Measurements from ENCODE around the gene FBXO31.

DNA sequence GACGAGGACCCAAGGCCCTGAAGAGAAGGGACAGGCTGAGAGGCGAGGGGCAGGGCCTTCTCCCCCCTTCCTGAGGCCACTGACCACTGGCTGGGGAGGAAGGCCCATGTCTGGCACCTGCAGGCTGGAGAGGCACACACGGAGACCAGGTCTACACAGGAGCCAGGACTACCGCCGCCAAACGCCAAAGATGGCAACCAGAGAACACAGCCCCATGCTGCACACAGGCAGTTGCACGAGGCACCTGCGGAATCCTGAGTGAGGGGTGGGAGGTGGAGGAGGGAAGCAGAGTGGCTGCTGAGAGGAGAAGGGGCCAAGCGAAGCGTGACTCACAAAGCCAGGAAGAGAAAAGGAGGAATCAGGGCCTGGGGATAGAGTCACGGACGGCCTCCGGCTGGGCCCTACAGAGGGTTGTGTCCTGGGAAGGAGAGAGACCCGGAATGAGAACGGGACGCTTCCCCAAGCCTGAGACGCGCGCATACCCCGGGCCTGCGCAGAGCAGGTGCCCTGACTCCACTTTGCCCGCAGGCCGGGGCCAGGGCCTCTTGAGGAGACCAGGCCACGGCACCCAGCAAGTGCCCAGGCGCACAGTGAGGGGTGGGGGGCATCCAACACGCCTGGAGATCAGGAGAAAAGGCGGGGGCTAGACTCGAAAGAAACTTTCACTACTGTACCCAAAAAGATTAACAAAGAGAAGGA, 37.7 kb downstream of the FBXO31 start:
- TF ChIP-seq, protein P1, sequence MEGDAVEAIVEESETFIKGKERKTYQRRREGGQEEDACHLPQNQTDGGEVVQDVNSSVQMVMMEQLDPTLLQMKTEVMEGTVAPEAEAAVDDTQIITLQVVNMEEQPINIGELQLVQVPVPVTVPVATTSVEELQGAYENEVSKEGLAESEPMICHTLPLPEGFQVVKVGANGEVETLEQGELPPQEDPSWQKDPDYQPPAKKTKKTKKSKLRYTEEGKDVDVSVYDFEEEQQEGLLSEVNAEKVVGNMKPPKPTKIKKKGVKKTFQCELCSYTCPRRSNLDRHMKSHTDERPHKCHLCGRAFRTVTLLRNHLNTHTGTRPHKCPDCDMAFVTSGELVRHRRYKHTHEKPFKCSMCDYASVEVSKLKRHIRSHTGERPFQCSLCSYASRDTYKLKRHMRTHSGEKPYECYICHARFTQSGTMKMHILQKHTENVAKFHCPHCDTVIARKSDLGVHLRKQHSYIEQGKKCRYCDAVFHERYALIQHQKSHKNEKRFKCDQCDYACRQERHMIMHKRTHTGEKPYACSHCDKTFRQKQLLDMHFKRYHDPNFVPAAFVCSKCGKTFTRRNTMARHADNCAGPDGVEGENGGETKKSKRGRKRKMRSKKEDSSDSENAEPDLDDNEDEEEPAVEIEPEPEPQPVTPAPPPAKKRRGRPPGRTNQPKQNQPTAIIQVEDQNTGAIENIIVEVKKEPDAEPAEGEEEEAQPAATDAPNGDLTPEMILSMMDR (IDR thresholded peaks at IDR 0.05; ENCODE audit: insufficient read depth, low read length), result no peak
- TF ChIP-seq POLR2AphosphoS5 (IDR thresholded peaks at IDR 0.05; ENCODE audit: low read depth), result no peak
- TF ChIP-seq, protein P2, sequence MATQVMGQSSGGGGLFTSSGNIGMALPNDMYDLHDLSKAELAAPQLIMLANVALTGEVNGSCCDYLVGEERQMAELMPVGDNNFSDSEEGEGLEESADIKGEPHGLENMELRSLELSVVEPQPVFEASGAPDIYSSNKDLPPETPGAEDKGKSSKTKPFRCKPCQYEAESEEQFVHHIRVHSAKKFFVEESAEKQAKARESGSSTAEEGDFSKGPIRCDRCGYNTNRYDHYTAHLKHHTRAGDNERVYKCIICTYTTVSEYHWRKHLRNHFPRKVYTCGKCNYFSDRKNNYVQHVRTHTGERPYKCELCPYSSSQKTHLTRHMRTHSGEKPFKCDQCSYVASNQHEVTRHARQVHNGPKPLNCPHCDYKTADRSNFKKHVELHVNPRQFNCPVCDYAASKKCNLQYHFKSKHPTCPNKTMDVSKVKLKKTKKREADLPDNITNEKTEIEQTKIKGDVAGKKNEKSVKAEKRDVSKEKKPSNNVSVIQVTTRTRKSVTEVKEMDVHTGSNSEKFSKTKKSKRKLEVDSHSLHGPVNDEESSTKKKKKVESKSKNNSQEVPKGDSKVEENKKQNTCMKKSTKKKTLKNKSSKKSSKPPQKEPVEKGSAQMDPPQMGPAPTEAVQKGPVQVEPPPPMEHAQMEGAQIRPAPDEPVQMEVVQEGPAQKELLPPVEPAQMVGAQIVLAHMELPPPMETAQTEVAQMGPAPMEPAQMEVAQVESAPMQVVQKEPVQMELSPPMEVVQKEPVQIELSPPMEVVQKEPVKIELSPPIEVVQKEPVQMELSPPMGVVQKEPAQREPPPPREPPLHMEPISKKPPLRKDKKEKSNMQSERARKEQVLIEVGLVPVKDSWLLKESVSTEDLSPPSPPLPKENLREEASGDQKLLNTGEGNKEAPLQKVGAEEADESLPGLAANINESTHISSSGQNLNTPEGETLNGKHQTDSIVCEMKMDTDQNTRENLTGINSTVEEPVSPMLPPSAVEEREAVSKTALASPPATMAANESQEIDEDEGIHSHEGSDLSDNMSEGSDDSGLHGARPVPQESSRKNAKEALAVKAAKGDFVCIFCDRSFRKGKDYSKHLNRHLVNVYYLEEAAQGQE (IDR thresholded peaks at IDR 0.05; ENCODE audit: insufficient replicate concordance, low read depth), result no peak
- TF ChIP-seq SPI1 (IDR thresholded peaks at IDR 0.05; ENCODE audit: borderline replicate concordance, low read depth), result no peak
